Astrocyte (in vitro differentiated cells and primary cell): ENCODE data around the gene DLGAP1. TPM values are rescaled to one million over a fixed set of nuclear protein-coding genes. Genes with fewer than 3 reads are reported as not detected.

Experiments
- DNase-seq: peaks from one replicate; pipeline ENCODE4 v3.0.0-alpha.2; 2010; ENCODE audit warnings: low read depth
- FAIRE-seq: peaks from 2 replicates; lab custom pipeline; 2011; peaks lifted over from hg19 to GRCh38; lab: Jason Lieb, UNC
- H2AFZ ChIP-seq: 2 replicates; pipeline ENCODE4 v1.6.0; 2012; ENCODE audit warnings: low read depth, low read length, inconsistent platforms
- H3K27ac ChIP-seq: 2 replicates; pipeline ENCODE4 v1.5.1; 2011; ENCODE audit warnings: low read depth, low read length, inconsistent platforms
- H3K27me3 ChIP-seq: 2 replicates; pipeline ENCODE4 v1.6.0; 2011; ENCODE audit warnings: low read length, inconsistent platforms; ENCODE audit not compliant: insufficient read depth
- H3K36me3 ChIP-seq: 2 replicates; pipeline ENCODE4 v1.5.1; 2011; ENCODE audit warnings: low read length, inconsistent platforms; ENCODE audit not compliant: insufficient read depth
- H3K4me1 ChIP-seq: 2 replicates; pipeline ENCODE4 v1.5.1; 2011; ENCODE audit warnings: low read length, inconsistent platforms; ENCODE audit not compliant: insufficient read depth
- H3K4me2 ChIP-seq: 2 replicates; pipeline ENCODE4 v1.6.0; 2012; ENCODE audit warnings: low read length, inconsistent platforms
- H3K4me3 ChIP-seq: 2 replicates; pipeline ENCODE4 v1.5.1; 2011; ENCODE audit warnings: low read depth, mild to moderate bottlenecking, low read length, inconsistent platforms; ENCODE audit not compliant: insufficient read depth
- H3K79me2 ChIP-seq: 2 replicates; pipeline ENCODE4 v1.6.0; 2012; ENCODE audit warnings: mild to moderate bottlenecking, low read length, inconsistent platforms; ENCODE audit not compliant: insufficient read depth
- H3K9ac ChIP-seq: 2 replicates; pipeline ENCODE4 v1.6.0; 2012; ENCODE audit warnings: mild to moderate bottlenecking, low read length, inconsistent platforms
- H3K9me3 ChIP-seq: 2 replicates; pipeline ENCODE4 v1.5.1; 2012; ENCODE audit warnings: low read depth, mild to moderate bottlenecking, low read length, inconsistent platforms; ENCODE audit not compliant: insufficient read depth
- H4K20me1 ChIP-seq: 2 replicates; pipeline ENCODE4 v1.6.0; 2012; ENCODE audit warnings: low read length, inconsistent platforms; ENCODE audit not compliant: insufficient read depth
- H3K27ac Mint-ChIP-seq: one replicate; pipeline ENCODE4 v1.8.0; 2021; ENCODE audit warnings: mild to moderate bottlenecking, mixed read lengths; ENCODE audit not compliant: unreplicated experiment
- H3K27me3 Mint-ChIP-seq: one replicate; pipeline ENCODE4 v1.8.0; 2021; ENCODE audit warnings: low read depth, mixed read lengths; ENCODE audit not compliant: unreplicated experiment
- H3K36me3 Mint-ChIP-seq: one replicate; pipeline ENCODE4 v1.8.0; 2021; ENCODE audit warnings: low read depth, mixed read lengths; ENCODE audit not compliant: unreplicated experiment
- H3K4me1 Mint-ChIP-seq: one replicate; pipeline ENCODE4 v1.8.0; 2021; ENCODE audit warnings: low read depth, mixed read lengths; ENCODE audit not compliant: unreplicated experiment
- H3K4me3 Mint-ChIP-seq: one replicate; pipeline ENCODE4 v1.8.0; 2021; ENCODE audit warnings: mild to moderate bottlenecking, moderate library complexity, mixed read lengths; ENCODE audit not compliant: unreplicated experiment
- H3K9me3 Mint-ChIP-seq: one replicate; pipeline ENCODE4 v1.8.0; 2021; ENCODE audit warnings: mild to moderate bottlenecking, mixed read lengths; ENCODE audit not compliant: unreplicated experiment
- EZH2 ChIP-seq: IDR thresholded peaks from 2 replicates; pipeline ENCODE4 v1.6.1; 2012; ENCODE audit warnings: mild to moderate bottlenecking, low read length, inconsistent platforms; ENCODE audit not compliant: insufficient read depth
- total RNA-seq: library from RNA; stranded (reverse); gene quantifications from 2 replicates; pipeline ENCODE4 v1.2.1, GENCODE V29; 2021
- TF ChIP-seq, protein P1 (sequence below): IDR thresholded peaks from 2 replicates; pipeline ENCODE4 v1.5.1; 2011; ENCODE audit warnings: low read depth, mild to moderate bottlenecking, inconsistent platforms, low read length, moderate library complexity; ENCODE audit not compliant: insufficient read depth

The DLGAP1 gene
- total RNA-seq, 1 donor from 2014 or later: 2.3 TPM

DNA sequence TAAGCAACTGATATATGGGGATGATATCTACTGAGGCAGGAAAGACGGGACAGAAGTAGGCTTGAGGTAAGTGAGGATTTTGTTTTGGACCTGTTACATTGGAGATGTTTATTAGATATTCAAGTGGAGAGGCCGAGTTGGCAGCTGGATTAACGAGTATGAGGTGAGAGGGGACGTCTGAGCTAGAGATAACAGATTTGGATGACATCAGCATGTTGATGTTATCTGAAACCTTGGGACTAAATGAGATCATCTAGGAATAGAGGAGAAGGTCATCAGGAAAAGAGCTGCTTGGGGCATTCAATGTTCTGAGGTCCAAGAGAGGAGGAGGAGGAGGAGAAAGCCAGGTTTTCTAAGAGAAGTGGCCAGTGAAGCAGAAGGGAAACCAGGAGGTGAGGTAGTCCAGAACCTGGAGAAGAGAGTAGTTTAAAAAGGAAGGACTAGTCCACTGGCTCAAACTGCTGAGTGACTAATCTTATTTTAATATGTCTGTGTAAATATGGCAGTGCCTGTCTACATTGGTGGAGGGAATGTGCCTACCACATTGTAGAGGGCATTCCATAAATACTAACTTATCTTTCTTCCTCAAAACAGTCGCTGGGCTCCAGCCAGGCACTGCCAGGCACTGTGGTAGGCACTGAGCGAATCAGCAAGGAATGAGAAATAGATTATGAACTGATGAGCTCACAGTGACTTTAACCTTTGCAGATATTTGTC lies 488.3 kb downstream of the DLGAP1 start:
- DNase-seq (peak; percentile 66), FAIRE-seq (peak; percentile 76)
- no peaks in the 10 kb centered on the region for H3K79me2 ChIP-seq
- Mint-ChIP-seq H3K36me3 (no peaks in the 10 kb centered on the region), H3K4me1 (peaks cover 15% of the 10 kb centered on the region), H3K27ac (peak overlapping the region; percentile 89), H3K9me3 (no peaks in the 10 kb centered on the region), H3K4me3 (no peak overlapping the region), H3K27me3 (no peaks in the 10 kb centered on the region)
- H3K9me3 ChIP-seq: no peaks in the 10 kb centered on the region
- H3K4me1 ChIP-seq: peaks cover 4% of the 10 kb centered on the region
- no peak for TF ChIP-seq EZH2
- TF ChIP-seq, protein P1, sequence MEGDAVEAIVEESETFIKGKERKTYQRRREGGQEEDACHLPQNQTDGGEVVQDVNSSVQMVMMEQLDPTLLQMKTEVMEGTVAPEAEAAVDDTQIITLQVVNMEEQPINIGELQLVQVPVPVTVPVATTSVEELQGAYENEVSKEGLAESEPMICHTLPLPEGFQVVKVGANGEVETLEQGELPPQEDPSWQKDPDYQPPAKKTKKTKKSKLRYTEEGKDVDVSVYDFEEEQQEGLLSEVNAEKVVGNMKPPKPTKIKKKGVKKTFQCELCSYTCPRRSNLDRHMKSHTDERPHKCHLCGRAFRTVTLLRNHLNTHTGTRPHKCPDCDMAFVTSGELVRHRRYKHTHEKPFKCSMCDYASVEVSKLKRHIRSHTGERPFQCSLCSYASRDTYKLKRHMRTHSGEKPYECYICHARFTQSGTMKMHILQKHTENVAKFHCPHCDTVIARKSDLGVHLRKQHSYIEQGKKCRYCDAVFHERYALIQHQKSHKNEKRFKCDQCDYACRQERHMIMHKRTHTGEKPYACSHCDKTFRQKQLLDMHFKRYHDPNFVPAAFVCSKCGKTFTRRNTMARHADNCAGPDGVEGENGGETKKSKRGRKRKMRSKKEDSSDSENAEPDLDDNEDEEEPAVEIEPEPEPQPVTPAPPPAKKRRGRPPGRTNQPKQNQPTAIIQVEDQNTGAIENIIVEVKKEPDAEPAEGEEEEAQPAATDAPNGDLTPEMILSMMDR: no peak
- peak overlapping the region; percentile 13 for H3K9ac ChIP-seq
- H3K27ac ChIP-seq: peak overlapping the region; percentile 36
- no peak overlapping the region for H3K4me3 ChIP-seq
- no peaks in the 10 kb centered on the region for H3K36me3 ChIP-seq
- no peak overlapping the region for H2AFZ ChIP-seq
- H3K4me2 ChIP-seq: peak overlapping the region; percentile 21
- H3K27me3 ChIP-seq: no peaks in the 10 kb centered on the region
- no peaks in the 10 kb centered on the region for H4K20me1 ChIP-seq

DNA sequence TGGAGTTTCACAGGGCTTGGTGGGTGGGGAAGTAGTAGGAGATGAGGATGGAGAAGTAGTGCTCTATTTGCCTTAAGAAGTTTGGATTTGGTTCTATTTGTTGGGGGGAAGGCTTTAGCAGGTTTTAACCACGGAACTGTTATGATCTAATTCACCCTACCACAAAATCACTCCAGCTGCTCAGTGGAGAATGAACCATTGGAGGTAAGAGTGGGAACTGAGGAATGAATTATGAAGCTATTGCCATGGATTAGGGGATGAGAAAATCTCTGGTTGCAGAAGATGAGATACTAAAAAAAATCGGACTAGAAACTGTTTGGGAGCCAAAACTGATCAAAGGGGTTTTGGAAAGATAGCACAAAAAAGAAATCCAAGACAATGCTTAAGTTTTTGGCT lies 488.9 kb downstream of the DLGAP1 start:
- Histone ChIP-seq H3K36me3 (no peaks in the 10 kb centered on the region), H3K27me3 (no peaks in the 10 kb centered on the region), H3K4me3 (no peak overlapping the region), H2AFZ (no peak overlapping the region), H3K9ac (no peak overlapping the region), H3K27ac (peak overlapping the region; percentile 36), H3K4me2 (no peak overlapping the region), H3K9me3 (no peaks in the 10 kb centered on the region), H3K79me2 (no peaks in the 10 kb centered on the region), H4K20me1 (no peaks in the 10 kb centered on the region), H3K4me1 (peaks cover 4% of the 10 kb centered on the region)
- FAIRE-seq (no peak), DNase-seq (peak; percentile 11)
- H3K27me3 Mint-ChIP-seq: no peaks in the 10 kb centered on the region
- no peak for TF ChIP-seq EZH2
- TF ChIP-seq, protein P1: no peak
- H3K9me3 Mint-ChIP-seq: no peaks in the 10 kb centered on the region
- no peaks in the 10 kb centered on the region for H3K36me3 Mint-ChIP-seq
- H3K27ac Mint-ChIP-seq: no peak overlapping the region
- H3K4me3 Mint-ChIP-seq: no peak overlapping the region
- peaks cover 15% of the 10 kb centered on the region for H3K4me1 Mint-ChIP-seq

DNA sequence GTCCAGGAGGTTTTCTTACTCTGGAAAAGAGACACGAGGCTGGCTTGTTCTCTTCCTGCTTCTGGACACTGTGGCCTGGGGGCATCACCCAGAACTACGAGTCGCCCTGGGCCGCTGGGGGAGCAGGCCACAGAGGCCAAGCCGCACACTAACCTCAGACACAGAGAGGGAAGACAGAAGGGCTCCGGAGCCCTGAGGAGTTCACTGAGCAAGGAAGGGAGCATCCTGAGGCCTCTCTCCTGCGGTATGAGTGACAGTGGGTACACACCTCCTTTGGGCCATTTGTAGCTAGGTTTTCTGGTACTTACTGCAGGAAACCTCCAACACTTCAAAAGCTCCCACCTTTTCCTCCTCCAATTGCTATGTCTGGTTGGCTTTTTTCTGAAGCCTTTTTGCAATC lies 494.1 kb downstream of the DLGAP1 start:
- H3K9ac ChIP-seq: no peak overlapping the region
- Mint-ChIP-seq H3K4me1 (no peaks in the 10 kb centered on the region), H3K36me3 (no peaks in the 10 kb centered on the region), H3K9me3 (peaks cover 4% of the 10 kb centered on the region), H3K27me3 (no peaks in the 10 kb centered on the region), H3K4me3 (no peak overlapping the region), H3K27ac (no peak overlapping the region)
- DNase-seq: no peak
- no peak for TF ChIP-seq EZH2
- TF ChIP-seq, protein P1: no peak
- H3K27ac ChIP-seq: no peak overlapping the region
- no peak for FAIRE-seq
- no peaks in the 10 kb centered on the region for H3K9me3 ChIP-seq
- H2AFZ ChIP-seq: no peak overlapping the region
- no peaks in the 10 kb centered on the region for H3K79me2 ChIP-seq
- no peaks in the 10 kb centered on the region for H3K4me1 ChIP-seq
- H3K4me2 ChIP-seq: no peak overlapping the region
- H3K4me3 ChIP-seq: no peak overlapping the region
- no peaks in the 10 kb centered on the region for H3K27me3 ChIP-seq
- H3K36me3 ChIP-seq: no peaks in the 10 kb centered on the region
- no peaks in the 10 kb centered on the region for H4K20me1 ChIP-seq
